HEK293 (cell line): ENCODE measurements around the gene TTC16.

Experiments
- CTCF ChIA-PET: fragments of 350-600 bp; formaldehyde crosslinking; extraction: SDS; loops from one replicate; lab custom pipeline; 2021; ENCODE audit warnings: antibody characterized with exemption; lab: Yijun Ruan, JAX
- POLR2A ChIA-PET: fragments of 300-600 bp; formaldehyde crosslinking; extraction: SDS; loops from one replicate; lab custom pipeline; 2020; ENCODE audit warnings: antibody characterized with exemption, inconsistent platforms; lab: Yijun Ruan, JAX
- H3K27ac ChIP-seq: fragments of 200-500 bp; sonication (Bioruptor generic); 2 replicates; pipeline ENCODE4 v1.5.1; 2014; ENCODE audit warnings: low read depth, low read length, control low read depth, inconsistent platforms; ENCODE audit errors: extremely low read depth
- H3K36me3 ChIP-seq, 2 experiments: fragments of 200-500 bp in 1 of 2; sonication (Bioruptor generic) in 1 of 2; 1 replicate in 1 of 2; 2 replicates in 1 of 2; pipeline ENCODE4 v1.5.1; 2014 to 2017; ENCODE audit warnings: inconsistent platforms in 2 of 2, low read length in 2 of 2; ENCODE audit not compliant: control insufficient read depth in 2 of 2, insufficient read depth in 1 of 2
- H3K4me1 ChIP-seq: fragments of 200-500 bp; sonication (Bioruptor generic); 2 replicates; pipeline ENCODE4 v1.5.1; 2014; ENCODE audit warnings: mild to moderate bottlenecking, low read length, inconsistent platforms; ENCODE audit not compliant: control insufficient read depth, insufficient read depth
- H3K4me3 ChIP-seq: 2 replicates; pipeline ENCODE4 v1.5.1; 2011; ENCODE audit warnings: low read depth, mild to moderate bottlenecking, control low read depth, low read length, moderate library complexity
- H3K9me3 ChIP-seq: fragments of 200-500 bp; sonication (Bioruptor generic); 2 replicates; pipeline ENCODE4 v1.5.1; 2014; ENCODE audit warnings: low read depth, low read length, inconsistent platforms; ENCODE audit not compliant: control insufficient read depth, insufficient read depth
- EGR2 ChIP-seq: fragments of 450-650 bp; formaldehyde crosslinking; IDR thresholded peaks from 2 replicates; pipeline ENCODE4 v1.5.1; 2016; ENCODE audit warnings: low read depth, missing biosample characterization, missing genetic modification characterization
- GFI1B ChIP-seq: fragments of 450-650 bp; formaldehyde crosslinking; IDR thresholded peaks from 2 replicates; pipeline ENCODE4 v1.5.1; 2016; ENCODE audit warnings: missing biosample characterization, missing genetic modification characterization
- GLIS1 ChIP-seq: fragments of 450-650 bp; formaldehyde crosslinking; IDR thresholded peaks from 2 replicates; pipeline ENCODE4 v1.5.1; 2016; ENCODE audit warnings: missing biosample characterization, missing genetic modification characterization
- INSM2 ChIP-seq: fragments of 450-650 bp; formaldehyde crosslinking; IDR thresholded peaks from 2 replicates; pipeline ENCODE4 v1.5.1; 2016; ENCODE audit warnings: missing biosample characterization, missing genetic modification characterization
- SCRT1 ChIP-seq: fragments of 450-650 bp; formaldehyde crosslinking; IDR thresholded peaks from 2 replicates; pipeline ENCODE4 v1.5.1; 2016; ENCODE audit warnings: missing biosample characterization, missing genetic modification characterization, borderline replicate concordance
- SETDB1 ChIP-seq: IDR thresholded peaks from one replicate; pipeline ENCODE4 v1.6.1; 2017; ENCODE audit warnings: mild to moderate bottlenecking, low read length, moderate library complexity, mixed read lengths; ENCODE audit not compliant: insufficient read length
- SP2 ChIP-seq: fragments of 450-650 bp; formaldehyde crosslinking; IDR thresholded peaks from 2 replicates; pipeline ENCODE4 v1.5.1; 2016; ENCODE audit warnings: missing biosample characterization, missing genetic modification characterization
- YY2 ChIP-seq: fragments of 450-650 bp; formaldehyde crosslinking; IDR thresholded peaks from 2 replicates; pipeline ENCODE4 v1.5.1; 2016; ENCODE audit warnings: missing biosample characterization, missing genetic modification characterization
- ZBTB17 ChIP-seq: fragments of 450-650 bp; formaldehyde crosslinking; IDR thresholded peaks from 2 replicates; pipeline ENCODE4 v1.5.1; 2016; ENCODE audit warnings: missing biosample characterization, missing genetic modification characterization
- ZBTB7A ChIP-seq: fragments of 450-650 bp; formaldehyde crosslinking; IDR thresholded peaks from 2 replicates; pipeline ENCODE4 v1.5.1; 2016; ENCODE audit warnings: low read depth, missing biosample characterization, missing genetic modification characterization
- ZNF16 ChIP-seq: fragments of 450-650 bp; formaldehyde crosslinking; IDR thresholded peaks from 2 replicates; pipeline ENCODE4 v1.5.1; 2016; ENCODE audit warnings: low read depth, missing biosample characterization, missing genetic modification characterization
- ZNF214 ChIP-seq: fragments of 450-650 bp; formaldehyde crosslinking; IDR thresholded peaks from 2 replicates; pipeline ENCODE4 v1.5.1; 2017; ENCODE audit warnings: missing biosample characterization, mild to moderate bottlenecking, missing genetic modification characterization, borderline replicate concordance
- ZNF350 ChIP-seq: fragments of 450-650 bp; formaldehyde crosslinking; IDR thresholded peaks from 2 replicates; pipeline ENCODE4 v1.5.0; 2017; ENCODE audit warnings: missing biosample characterization, mild to moderate bottlenecking, missing genetic modification characterization
- ZNF366 ChIP-seq: fragments of 450-650 bp; formaldehyde crosslinking; conservative IDR thresholded peaks from 2 replicates; pipeline ENCODE4 v1.5.1; 2016; ENCODE audit warnings: missing biosample characterization, missing genetic modification characterization
- ZNF394 ChIP-seq: fragments of 450-650 bp; formaldehyde crosslinking; IDR thresholded peaks from 2 replicates; pipeline ENCODE4 v1.5.1; 2016; ENCODE audit warnings: missing biosample characterization, missing genetic modification characterization, mild to moderate bottlenecking, moderate library complexity, borderline replicate concordance
- ZNF530 ChIP-seq: fragments of 450-650 bp; formaldehyde crosslinking; IDR thresholded peaks from 2 replicates; pipeline ENCODE4 v1.5.1; 2016; ENCODE audit warnings: low read depth, missing biosample characterization, missing genetic modification characterization
- ZNF585B ChIP-seq: fragments of 450-650 bp; formaldehyde crosslinking; IDR thresholded peaks from 2 replicates; pipeline ENCODE4 v1.5.1; 2016; ENCODE audit warnings: missing biosample characterization, missing genetic modification characterization
- ZNF623 ChIP-seq: fragments of 450-650 bp; formaldehyde crosslinking; IDR thresholded peaks from 2 replicates; pipeline ENCODE4 v1.5.1; 2016; ENCODE audit warnings: missing biosample characterization, missing genetic modification characterization
- ZNF792 ChIP-seq: fragments of 450-650 bp; formaldehyde crosslinking; IDR thresholded peaks from 2 replicates; pipeline ENCODE4 v1.5.1; 2016; ENCODE audit warnings: missing biosample characterization, missing genetic modification characterization
- ZNF830 ChIP-seq: fragments of 450-650 bp; IDR thresholded peaks from 2 replicates; pipeline ENCODE4 v1.5.0; 2018; ENCODE audit warnings: missing biosample characterization, missing genetic modification characterization, low read depth, mild to moderate bottlenecking, moderate library complexity
- ZSCAN23 ChIP-seq: fragments of 450-650 bp; formaldehyde crosslinking; IDR thresholded peaks from 2 replicates; pipeline ENCODE4 v1.5.1; 2016; ENCODE audit warnings: missing biosample characterization, missing genetic modification characterization
- ZSCAN30 ChIP-seq: fragments of 450-650 bp; IDR thresholded peaks from 2 replicates; pipeline ENCODE4 v1.5.1; 2018; ENCODE audit warnings: missing biosample characterization, mild to moderate bottlenecking, missing genetic modification characterization, moderate library complexity
- TF ChIP-seq, protein P1 (sequence below): fragments of 450-650 bp; formaldehyde crosslinking; IDR thresholded peaks from 2 replicates; pipeline ENCODE4 v1.5.1; 2017; ENCODE audit warnings: missing biosample characterization, missing genetic modification characterization
- TF ChIP-seq, protein P2 (sequence below): fragments of 450-650 bp; formaldehyde crosslinking; IDR thresholded peaks from 2 replicates; pipeline ENCODE4 v1.5.1; 2016; ENCODE audit warnings: missing biosample characterization, missing genetic modification characterization
- TF ChIP-seq, protein P3 (sequence below): fragments of 450-650 bp; formaldehyde crosslinking; IDR thresholded peaks from 2 replicates; pipeline ENCODE4 v1.5.1; 2016; ENCODE audit warnings: missing biosample characterization, missing genetic modification characterization
- TF ChIP-seq, protein P4 (sequence below): fragments of 450-650 bp; formaldehyde crosslinking; IDR thresholded peaks from 2 replicates; pipeline ENCODE4 v1.5.1; 2016; ENCODE audit warnings: missing biosample characterization, missing genetic modification characterization

The TTC16 gene

DNA sequence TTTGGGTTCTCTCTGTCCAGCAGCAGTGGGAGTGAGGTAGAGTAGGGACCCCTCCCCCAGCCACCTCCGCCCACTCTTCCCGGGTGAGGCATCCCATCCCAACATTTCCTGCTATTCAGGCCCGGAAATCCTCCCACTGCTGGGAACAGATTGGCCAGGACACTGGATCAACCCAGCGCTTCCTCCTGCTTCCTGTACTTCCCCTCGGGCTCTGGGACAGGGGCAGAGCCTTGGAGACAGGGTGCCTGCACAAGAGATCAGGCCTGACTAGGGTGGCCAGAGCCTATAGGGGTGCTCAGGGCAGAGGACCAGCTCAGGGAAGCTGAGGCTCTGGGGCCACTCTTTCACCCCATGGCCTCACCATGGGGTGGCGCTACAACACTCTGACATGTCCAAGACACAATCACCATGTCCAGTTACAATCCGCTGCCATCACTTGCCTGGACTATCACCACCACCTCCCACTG is 48.1 kb downstream of the TTC16 start (continued):
- no peak for TF ChIP-seq YY2 (tag by site-specific recombination)
- TF ChIP-seq ZNF530 (tag by site-specific recombination) = no peak
- TF ChIP-seq GFI1B (tag by site-specific recombination) = no peak
- peak; percentile 14; the same call in 1 of the 2 replicates for TF ChIP-seq SP2
- no peak for TF ChIP-seq ZNF350
- TF ChIP-seq, protein P1, sequence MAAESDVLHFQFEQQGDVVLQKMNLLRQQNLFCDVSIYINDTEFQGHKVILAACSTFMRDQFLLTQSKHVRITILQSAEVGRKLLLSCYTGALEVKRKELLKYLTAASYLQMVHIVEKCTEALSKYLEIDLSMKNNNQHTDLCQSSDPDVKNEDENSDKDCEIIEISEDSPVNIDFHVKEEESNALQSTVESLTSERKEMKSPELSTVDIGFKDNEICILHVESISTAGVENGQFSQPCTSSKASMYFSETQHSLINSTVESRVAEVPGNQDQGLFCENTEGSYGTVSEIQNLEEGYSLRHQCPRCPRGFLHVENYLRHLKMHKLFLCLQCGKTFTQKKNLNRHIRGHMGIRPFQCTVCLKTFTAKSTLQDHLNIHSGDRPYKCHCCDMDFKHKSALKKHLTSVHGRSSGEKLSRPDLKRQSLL = no peak
- no peak for TF ChIP-seq SCRT1 (tag by site-specific recombination)
- peak; percentile 53; the same call in 1 of the 2 replicates for TF ChIP-seq EGR2
- no peak for TF ChIP-seq ZBTB17 (tag by site-specific recombination)
- no peak for TF ChIP-seq ZNF830 (tag by site-specific recombination)
- no peak for TF ChIP-seq SETDB1
- TF ChIP-seq, protein P2, sequence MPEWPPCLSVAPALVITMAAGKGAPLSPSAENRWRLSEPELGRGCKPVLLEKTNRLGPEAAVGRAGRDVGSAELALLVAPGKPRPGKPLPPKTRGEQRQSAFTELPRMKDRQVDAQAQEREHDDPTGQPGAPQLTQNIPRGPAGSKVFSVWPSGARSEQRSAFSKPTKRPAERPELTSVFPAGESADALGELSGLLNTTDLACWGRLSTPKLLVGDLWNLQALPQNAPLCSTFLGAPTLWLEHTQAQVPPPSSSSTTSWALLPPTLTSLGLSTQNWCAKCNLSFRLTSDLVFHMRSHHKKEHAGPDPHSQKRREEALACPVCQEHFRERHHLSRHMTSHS = no peak
- TF ChIP-seq ZNF366 (tag by site-specific recombination) = no peak
- no peak for TF ChIP-seq ZNF792 (tag by site-specific recombination)

DNA sequence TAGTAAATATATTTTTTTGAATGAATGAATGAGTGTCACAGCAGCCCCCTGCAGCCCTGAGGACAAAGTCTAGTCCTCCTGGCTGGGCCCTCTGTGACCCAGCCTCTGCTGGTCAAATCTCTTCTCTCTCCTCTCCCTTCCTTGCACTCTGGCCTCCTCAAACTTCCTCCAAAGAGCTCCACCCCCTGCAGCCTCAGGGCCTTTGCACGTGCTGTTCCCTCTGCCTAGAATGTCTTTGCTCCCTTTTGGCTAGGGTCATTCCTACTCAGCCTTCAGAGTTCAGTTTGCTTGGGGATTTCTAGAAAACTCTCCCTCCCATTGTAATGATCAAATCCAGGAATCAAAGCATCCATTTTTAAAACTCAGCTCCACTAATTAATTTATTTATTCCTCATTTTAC is 49.5 kb downstream of the TTC16 start:
- Histone ChIP-seq H3K27ac (no peak overlapping the region), H3K9me3 (no peaks in the 10 kb centered on the region), H3K36me3 (no peaks in the 10 kb centered on the region), H3K4me3 (no peak overlapping the region), H3K4me1 (no peaks in the 10 kb centered on the region)
- ChIA-PET CTCF (interaction anchor here (0.5 to 2.4 kb wide), 6 partner anchors 19 to 175 kb away, joined by 3 to 13 read pairs (median 5); partner anchors contain the start of gene TOR2A), POLR2A (no interaction called here)
- TF ChIP-seq, protein P2 = no peak
- TF ChIP-seq ZNF623 = peak; percentile 97
- no peak for TF ChIP-seq ZSCAN23

DNA sequence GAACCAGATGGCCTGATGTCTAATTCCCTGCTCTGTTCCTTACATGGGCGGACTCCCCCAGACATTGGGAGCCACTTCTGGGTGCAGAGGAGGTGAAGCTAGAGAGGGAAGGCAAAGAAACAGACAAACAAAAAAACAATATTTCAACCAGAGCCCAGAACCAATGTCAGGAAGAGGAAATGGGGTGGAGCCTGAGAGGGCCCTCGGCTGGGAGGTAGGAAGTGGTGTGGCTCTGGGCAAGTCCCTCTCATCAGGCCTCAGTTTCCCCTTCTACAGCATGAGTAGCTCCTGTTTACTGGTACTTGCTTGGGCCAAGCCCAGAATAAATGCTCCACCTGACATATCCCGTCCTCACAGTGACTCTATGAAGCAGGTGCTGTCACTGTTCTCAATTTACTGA is 51.5 kb downstream of the TTC16 start:
- no peak for TF ChIP-seq ZBTB7A (tag by site-specific recombination)
- ChIA-PET CTCF (interaction anchor here (0.7 to 3.1 kb wide), 7 partner anchors 9 to 153 kb away, joined by 3 to 14 read pairs (median 4); partner anchors contain the start of genes CDK9 and TOR2A), POLR2A (interaction anchor here (1.4 kb wide), 1 partner anchor 27 kb away, joined by 4 read pairs; no protein-coding TSS in a partner anchor)
- H3K36me3 ChIP-seq = no peaks in the 10 kb centered on the region
- H3K4me3 ChIP-seq = no peak overlapping the region
- no peak overlapping the region for H3K27ac ChIP-seq
- no peaks in the 10 kb centered on the region for H3K4me1 ChIP-seq
- no peaks in the 10 kb centered on the region for H3K9me3 ChIP-seq

GRCh38 chr9:127767909-127768331 is 52.0 kb downstream of the TTC16 start:
- Histone ChIP-seq H3K36me3 (no peaks in the 10 kb centered on the region), H3K27ac (no peak overlapping the region)
- POLR2A ChIA-PET = interaction anchor here (1.4 kb wide), 1 partner anchor 27 kb away, joined by 4 read pairs; no protein-coding TSS in a partner anchor
- no peak for TF ChIP-seq ZNF585B
- TF ChIP-seq, protein P3, sequence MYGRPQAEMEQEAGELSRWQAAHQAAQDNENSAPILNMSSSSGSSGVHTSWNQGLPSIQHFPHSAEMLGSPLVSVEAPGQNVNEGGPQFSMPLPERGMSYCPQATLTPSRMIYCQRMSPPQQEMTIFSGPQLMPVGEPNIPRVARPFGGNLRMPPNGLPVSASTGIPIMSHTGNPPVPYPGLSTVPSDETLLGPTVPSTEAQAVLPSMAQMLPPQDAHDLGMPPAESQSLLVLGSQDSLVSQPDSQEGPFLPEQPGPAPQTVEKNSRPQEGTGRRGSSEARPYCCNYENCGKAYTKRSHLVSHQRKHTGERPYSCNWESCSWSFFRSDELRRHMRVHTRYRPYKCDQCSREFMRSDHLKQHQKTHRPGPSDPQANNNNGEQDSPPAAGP (tag by site-specific recombination) = no peak
- TF ChIP-seq ZSCAN30 = no peak
- TF ChIP-seq, protein P4, sequence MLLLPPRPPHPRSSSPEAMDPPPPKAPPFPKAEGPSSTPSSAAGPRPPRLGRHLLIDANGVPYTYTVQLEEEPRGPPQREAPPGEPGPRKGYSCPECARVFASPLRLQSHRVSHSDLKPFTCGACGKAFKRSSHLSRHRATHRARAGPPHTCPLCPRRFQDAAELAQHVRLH (tag by site-specific recombination) = no peak
- TF ChIP-seq GLIS1 (tag by site-specific recombination) = no peak
- TF ChIP-seq ZNF214 (tag by site-specific recombination) = no peak
- TF ChIP-seq ZNF16 = no peak
- no peak for TF ChIP-seq INSM2 (tag by site-specific recombination)
- no peak for TF ChIP-seq ZNF394 (tag by site-specific recombination)
- TF ChIP-seq, all 188 proteins: peak for 0
- H3K9me3 ChIP-seq = no peaks in the 10 kb centered on the region
- no peak overlapping the region for H3K4me3 ChIP-seq
- CTCF ChIA-PET = interaction anchor here (0.8 to 3.1 kb wide), 4 partner anchors 10 to 102 kb away, joined by 3 to 14 read pairs (median 4); partner anchors contain the start of genes CDK9 and TOR2A
- no peaks in the 10 kb centered on the region for H3K4me1 ChIP-seq
